ENCODE data around the gene TPSB2.
"Not testable (repeated sequence)": the region's sequence is repeated elsewhere in the genome, so short reads cannot be mapped to it uniquely, and the experiment has no call there.

TPSB2 gene

GRCh38 chr16:1193143-1193824 is 36.7 kb downstream of the TPSB2 start:
- H3K4me3 ChIP-seq (ENCODE audit: low read depth, low read length), result no peak overlapping the region
- DNase-seq (ENCODE audit: low read depth), result no peak
- TF ChIP-seq CTCF (conservative IDR thresholded peaks at IDR 0.05; ENCODE audit: low read depth, low read length), result no peak

- TF ChIP-seq CTCF (conservative IDR thresholded peaks at IDR 0.05; ENCODE audit: low read depth, low read length), result no peak
- H3K4me3 ChIP-seq (ENCODE audit: low read depth, low read length), result no peak overlapping the region
- no peak for DNase-seq (ENCODE audit: low read depth)
Observed at GRCh38 chr16:1192384-1193073, 37.5 kb downstream of the TPSB2 start.

GRCh38 chr16:1190789-1191188 is 39.2 kb downstream of the TPSB2 start:
- H3K4me3 ChIP-seq (ENCODE audit: low read depth, low read length); DNase-seq (ENCODE audit: low read depth): not testable (repeated sequence)

- no peak for TF ChIP-seq CTCF (conservative IDR thresholded peaks at IDR 0.05; ENCODE audit: low read depth, low read length)
- DNase-seq (ENCODE audit: low read depth), result no peak
- no peak overlapping the region for H3K4me3 ChIP-seq (ENCODE audit: low read depth, low read length)
Observed at GRCh38 chr16:1189455-1189854, 40.5 kb downstream of the TPSB2 start.

- H3K4me3 ChIP-seq (ENCODE audit: low read depth, low read length), result no peak overlapping the region
- peak; percentile 43 for DNase-seq (ENCODE audit: low read depth)
- no peak for TF ChIP-seq CTCF (conservative IDR thresholded peaks at IDR 0.05; ENCODE audit: low read depth, low read length)
Observed at GRCh38 chr16:1188432-1189189, 41.4 kb downstream of the TPSB2 start.

- H3K4me3 ChIP-seq (ENCODE audit: low read depth, low read length); DNase-seq (ENCODE audit: low read depth): not testable (repeated sequence)
Observed at GRCh38 chr16:1185460-1186207, 44.4 kb downstream of the TPSB2 start.

GRCh38 chr16:1184980-1185379 is 45.0 kb downstream of the TPSB2 start:
- H3K4me3 ChIP-seq (ENCODE audit: low read depth, low read length), result no peak overlapping the region
- no peak for DNase-seq (ENCODE audit: low read depth)
- no peak for TF ChIP-seq CTCF (conservative IDR thresholded peaks at IDR 0.05; ENCODE audit: low read depth, low read length)

Data from choroid plexus epithelial cell (primary cell).